ENCODE results near the gene C12orf42. TPM values are rescaled to one million over a fixed set of nuclear protein-coding genes. Genes with fewer than 3 reads are reported as not detected.

The C12orf42 gene
- total RNA-seq, 1 experiment from 2014 or later: not detected

DNA sequence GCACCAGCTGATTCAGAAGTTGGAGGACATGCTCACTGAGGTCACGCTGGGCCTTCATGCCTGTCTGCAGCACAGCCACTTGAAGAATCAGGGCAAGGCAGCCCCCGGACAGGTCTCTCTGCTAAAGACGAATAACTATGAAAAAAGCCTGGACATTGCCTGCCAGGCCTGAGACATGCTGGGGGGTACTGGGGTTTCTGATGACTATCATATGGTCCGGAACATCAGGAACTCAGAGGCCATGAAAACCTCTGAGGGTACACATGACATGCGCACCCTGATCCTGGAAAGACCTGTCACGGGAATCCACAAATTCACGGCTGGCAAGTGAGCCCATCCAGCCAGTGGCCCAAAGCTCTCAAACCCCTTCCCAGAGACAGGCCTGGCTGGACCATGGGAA, 8.8 kb upstream of the C12orf42 start:
- ChIA-PET POLR2A (no interaction called here), CTCF (interaction anchor here (0.7 kb wide), 1 partner anchor 24 kb away, joined by 3 read pairs; no protein-coding TSS in a partner anchor), RAD21 (ENCODE audit: low non-redundant PET in 1 of 2, low total read pairs in 2 of 2, uncharacterized antibody in 2 of 2, unreplicated experiment in 2 of 2) (no interaction called here)
- no TSS peak for BruUV-seq (replicated peaks)
- Histone ChIP-seq H3K9me3 (ENCODE audit: control insufficient read depth in 1 of 2, insufficient read depth in 1 of 2, low read depth in 1 of 2, low read length in 2 of 2) (no peaks in the 10 kb centered on the region), H3K79me2 (ENCODE audit: insufficient read depth, low read length) (no peaks in the 10 kb centered on the region), H3K36me3 (ENCODE audit: control insufficient read depth in 1 of 2, insufficient read depth in 2 of 2, low read length in 2 of 2) (no peaks in the 10 kb centered on the region), H3K4me3 (replicated peaks in 1 of 2; ENCODE audit: low read depth in 1 of 2, low read length in 2 of 2) (no peak overlapping the region), H4K20me1 (ENCODE audit: insufficient read depth) (no peaks in the 10 kb centered on the region), H2AFZ (ENCODE audit: low read depth, low read length, poor library complexity, severe bottlenecking) (no peak overlapping the region), H3K4me1 (ENCODE audit: control insufficient read depth in 1 of 2, insufficient read depth in 2 of 2, low read length in 2 of 2) (no peaks in the 10 kb centered on the region), H3K27ac (ENCODE audit: low read depth, low read length) (no peak overlapping the region), H3K27me3 (ENCODE audit: insufficient read depth, low read length) (peaks cover 2% of the 10 kb centered on the region; the same call in 1 of the 2 replicates), H3K9me2 (ENCODE audit: insufficient read depth) (no peaks in the 10 kb centered on the region), H3K9ac (ENCODE audit: low read length) (no peak overlapping the region), H3K4me2 (ENCODE audit: low read length) (no peak overlapping the region)
- TF ChIP-seq EZH2 (IDR thresholded peaks at IDR 0.05) (no peak), RAD21 (IDR thresholded peaks at IDR 0.05; ENCODE audit: low read depth) (no peak), EZH2phosphoT487 (IDR thresholded peaks at IDR 0.05; ENCODE audit: borderline replicate concordance) (no peak), TCF7L2 (IDR thresholded peaks at IDR 0.05; ENCODE audit: borderline replicate concordance, extremely low read depth, insufficient read depth, insufficient read length) (no peak), POLR2AphosphoS5 (IDR thresholded peaks at IDR 0.05; ENCODE audit: low read depth, low read length) (no peak), CBX3 (IDR thresholded peaks at IDR 0.05; ENCODE audit: low read depth) (no peak), ZNF274 (IDR thresholded peaks at IDR 0.05; ENCODE audit: low read depth, low read length) (no peak), SRF (IDR thresholded peaks at IDR 0.05; ENCODE audit: low read depth) (no peak), FOSL1 (IDR thresholded peaks at IDR 0.05; ENCODE audit: low read depth) (no peak), ELF1 (IDR thresholded peaks at IDR 0.05; ENCODE audit: borderline replicate concordance, low read depth) (no peak), EGR1 (IDR thresholded peaks at IDR 0.05; ENCODE audit: low read depth) (no peak), YY1 (IDR thresholded peaks at IDR 0.05; ENCODE audit: extremely low read depth, insufficient replicate concordance, low read depth, low read length) (no peak)
- TF ChIP-seq, protein P1, sequence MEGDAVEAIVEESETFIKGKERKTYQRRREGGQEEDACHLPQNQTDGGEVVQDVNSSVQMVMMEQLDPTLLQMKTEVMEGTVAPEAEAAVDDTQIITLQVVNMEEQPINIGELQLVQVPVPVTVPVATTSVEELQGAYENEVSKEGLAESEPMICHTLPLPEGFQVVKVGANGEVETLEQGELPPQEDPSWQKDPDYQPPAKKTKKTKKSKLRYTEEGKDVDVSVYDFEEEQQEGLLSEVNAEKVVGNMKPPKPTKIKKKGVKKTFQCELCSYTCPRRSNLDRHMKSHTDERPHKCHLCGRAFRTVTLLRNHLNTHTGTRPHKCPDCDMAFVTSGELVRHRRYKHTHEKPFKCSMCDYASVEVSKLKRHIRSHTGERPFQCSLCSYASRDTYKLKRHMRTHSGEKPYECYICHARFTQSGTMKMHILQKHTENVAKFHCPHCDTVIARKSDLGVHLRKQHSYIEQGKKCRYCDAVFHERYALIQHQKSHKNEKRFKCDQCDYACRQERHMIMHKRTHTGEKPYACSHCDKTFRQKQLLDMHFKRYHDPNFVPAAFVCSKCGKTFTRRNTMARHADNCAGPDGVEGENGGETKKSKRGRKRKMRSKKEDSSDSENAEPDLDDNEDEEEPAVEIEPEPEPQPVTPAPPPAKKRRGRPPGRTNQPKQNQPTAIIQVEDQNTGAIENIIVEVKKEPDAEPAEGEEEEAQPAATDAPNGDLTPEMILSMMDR (IDR thresholded peaks at IDR 0.05 in 2 of 3, conservative IDR thresholded peaks at IDR 0.05 in 1 of 3; ENCODE audit: borderline replicate concordance in 1 of 3, insufficient read depth in 1 of 3, low read depth in 2 of 3, low read length in 2 of 3): no peak
- TF ChIP-seq, protein P2, sequence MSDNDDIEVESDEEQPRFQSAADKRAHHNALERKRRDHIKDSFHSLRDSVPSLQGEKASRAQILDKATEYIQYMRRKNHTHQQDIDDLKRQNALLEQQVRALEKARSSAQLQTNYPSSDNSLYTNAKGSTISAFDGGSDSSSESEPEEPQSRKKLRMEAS (IDR thresholded peaks at IDR 0.05): no peak
- no peak for ATAC-seq
- no peak for DNase-seq (ENCODE audit: low read depth, low spot score)
- intact Hi-C loops (cut with micrococcal nuclease): loop anchor here (1.0 to 5.0 kb wide), 2 partner anchors 178 to 557 kb away; no protein-coding TSS in a partner anchor

Data from HCT116 (cell line).